Activated CD8-positive, alpha-beta memory T cell treated with anti-CD3 and anti-CD28 coated beads for 4 hours (primary cell): ENCODE measurements around the gene ULBP1.
"Not testable (repeated sequence)": the region's sequence is repeated elsewhere in the genome, so short reads cannot be mapped to it uniquely, and the experiment has no call there.

Source experiments
- DNase-seq, 2 donors: peaks; one replicate each; pipeline ENCODE4 v3.0.0-alpha.2; 2020; ENCODE audit warnings: low read depth in 2 of 2

The ULBP1 gene

DNA sequence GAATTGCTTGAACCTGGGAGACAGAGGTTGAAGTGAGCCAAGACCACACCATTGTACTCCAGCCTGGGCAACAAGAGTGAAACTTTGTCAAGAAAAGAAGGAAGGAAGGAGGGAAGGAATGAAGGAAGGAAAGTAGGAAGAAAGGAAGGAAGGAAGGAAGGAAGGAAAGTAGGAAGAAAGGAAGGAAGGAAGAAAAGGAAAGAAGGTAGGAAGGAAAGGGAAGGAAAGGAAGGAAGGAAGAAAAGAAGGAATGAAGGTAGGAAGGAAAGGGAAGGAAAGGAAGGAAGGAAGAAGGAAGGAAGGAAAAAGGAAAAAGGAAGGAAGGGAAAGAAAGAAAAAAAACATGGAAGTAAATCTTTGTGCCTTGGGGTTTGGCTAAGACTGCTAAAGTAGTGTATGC, 11.7 kb downstream of the ULBP1 start:
- DNase-seq, result no peak

DNA sequence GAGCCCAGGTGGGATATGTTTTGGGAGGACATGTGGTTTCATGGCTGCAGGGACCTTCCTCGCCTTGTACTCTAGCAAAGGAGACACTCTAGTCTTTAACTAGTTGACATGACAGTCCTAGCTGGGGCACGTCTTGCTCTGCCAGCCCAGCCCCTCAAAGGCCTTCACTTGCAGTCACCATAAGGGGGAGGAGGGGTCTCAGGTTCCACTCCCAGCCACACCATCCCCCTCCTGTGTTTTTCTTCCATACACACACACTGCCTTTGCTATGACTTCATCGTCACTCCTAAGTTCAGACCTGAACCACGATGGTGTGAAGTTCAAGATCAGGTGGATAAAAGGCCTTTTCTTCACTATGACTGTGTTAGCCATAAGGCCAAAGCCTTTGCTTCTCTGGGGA, 13.5 kb downstream of the ULBP1 start:
- no peak for DNase-seq

DNA sequence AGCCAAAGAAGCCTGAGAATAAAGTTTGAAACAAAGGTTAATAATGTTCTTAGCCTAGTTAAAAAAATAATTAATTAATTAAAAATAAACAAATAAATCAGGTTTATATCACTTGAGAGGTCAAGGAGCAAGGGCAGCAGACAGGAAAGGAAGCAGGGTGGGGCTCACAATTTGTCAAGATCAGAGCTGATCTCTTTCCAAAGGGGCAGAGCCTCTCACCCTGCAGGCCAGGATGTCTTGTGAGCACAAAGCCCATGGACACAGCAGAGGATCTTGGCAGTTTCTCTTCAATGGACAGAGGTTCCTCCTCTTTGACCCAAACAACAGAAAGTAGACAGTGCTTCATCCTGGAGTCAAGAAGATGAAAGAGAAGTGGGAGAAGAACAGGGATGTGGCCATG, 14.9 kb downstream of the ULBP1 start:
- DNase-seq, result no peak

DNA sequence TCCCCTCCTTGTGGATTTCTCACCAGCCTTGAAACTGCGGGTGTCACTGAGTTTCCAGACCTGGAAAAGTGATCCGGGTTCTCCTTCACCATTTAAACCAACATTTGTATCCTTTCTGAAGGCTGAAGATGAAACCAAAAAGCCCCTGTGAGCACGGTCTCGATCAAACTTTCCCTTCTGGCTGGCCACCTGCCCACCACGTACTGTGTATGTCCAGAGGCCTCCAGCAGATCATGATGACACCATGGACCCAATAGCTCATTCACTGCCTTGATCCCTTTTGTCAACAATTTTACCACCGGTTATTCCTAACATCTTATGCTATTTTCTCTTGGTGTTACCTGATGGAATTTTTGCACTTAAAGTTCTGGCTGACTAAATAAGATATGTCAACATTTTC, 15.6 kb downstream of the ULBP1 start:
- DNase-seq, result no peak

DNA sequence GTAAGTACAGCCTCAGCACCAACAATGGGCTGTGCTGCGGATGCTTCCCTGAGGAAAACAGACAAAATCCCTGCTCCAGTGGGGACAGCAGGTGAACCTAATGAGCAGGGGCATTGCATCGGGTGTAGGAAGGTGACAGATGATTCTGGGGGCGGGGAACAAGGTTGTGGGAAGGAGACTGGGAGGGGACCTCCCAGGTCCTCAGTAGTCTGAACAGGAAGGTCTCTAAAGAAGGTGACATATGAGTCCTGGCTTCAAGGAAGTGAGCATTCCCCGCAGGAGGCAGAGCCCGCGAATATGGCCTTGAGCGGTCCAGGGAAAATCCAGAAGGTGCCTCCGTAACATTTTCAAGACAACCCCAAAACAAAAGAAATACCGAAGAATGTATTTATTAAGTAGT, 19.4 kb downstream of the ULBP1 start:
- DNase-seq, result no peak

DNA sequence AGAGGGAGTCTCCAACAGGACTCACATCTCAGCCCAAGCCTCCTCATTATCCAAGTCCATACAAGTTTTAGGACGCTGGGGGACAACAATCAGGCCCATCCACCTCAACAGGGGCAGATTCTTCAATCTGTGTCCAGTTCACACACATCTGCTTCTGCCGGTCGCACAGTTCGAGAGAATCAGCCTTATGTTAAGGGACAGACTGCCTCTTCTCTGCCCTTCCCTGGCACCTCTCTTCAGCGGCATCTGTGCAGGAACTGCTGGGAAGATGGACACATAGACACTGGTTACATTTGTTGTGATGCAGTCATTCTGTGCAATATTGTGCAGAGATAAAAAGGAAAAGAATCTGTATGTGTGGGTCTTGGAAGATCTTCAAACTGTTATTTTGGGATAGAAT, 21.0 kb downstream of the ULBP1 start:
- DNase-seq, result no peak

DNA sequence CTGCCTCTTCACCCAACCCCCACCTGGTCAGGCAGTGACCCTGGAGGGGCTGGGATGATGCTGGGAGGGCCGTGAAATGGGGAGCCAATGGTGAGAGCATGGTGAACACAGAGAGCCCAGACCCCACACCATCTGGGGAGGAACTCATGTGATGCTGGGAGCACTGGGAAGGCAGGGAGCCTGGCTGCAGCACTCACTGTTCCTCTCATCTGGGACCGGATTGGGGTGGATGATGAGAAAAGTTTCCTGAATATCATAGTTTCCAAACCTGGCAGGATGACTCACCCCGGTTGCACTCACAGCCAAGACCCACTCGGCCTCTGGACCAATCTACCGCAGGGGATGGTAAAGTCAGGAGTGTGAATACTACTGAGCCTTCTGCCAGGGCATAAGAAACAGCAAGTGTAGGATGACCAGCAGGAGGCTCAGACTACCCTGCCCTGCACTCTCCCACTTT, 21.8 kb downstream of the ULBP1 start:
- DNase-seq, result no peak

DNA sequence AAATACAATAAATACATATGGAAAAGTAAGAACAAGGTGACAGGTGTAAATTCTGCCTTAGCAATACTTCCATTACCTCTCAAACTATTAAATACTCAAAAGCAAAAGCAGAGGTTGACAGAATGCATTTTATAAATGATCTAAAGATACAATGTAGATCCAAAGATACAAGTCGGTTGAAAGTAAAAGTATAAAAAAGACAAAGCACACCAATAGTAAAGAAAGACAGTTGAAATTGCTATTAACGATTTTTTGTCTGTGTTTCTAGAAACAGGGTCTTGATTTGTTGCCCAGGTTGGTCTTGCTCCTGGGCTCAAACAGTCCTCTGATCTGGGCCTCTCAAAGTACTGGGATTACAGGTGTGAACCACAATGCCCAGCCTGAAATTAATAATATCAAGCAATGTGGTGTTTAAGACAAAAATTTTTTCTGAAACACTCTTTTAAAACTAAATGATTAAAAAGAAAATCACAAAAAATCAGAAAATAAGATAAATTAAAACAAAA, 23.9 kb downstream of the ULBP1 start:
- no peak for DNase-seq

DNA sequence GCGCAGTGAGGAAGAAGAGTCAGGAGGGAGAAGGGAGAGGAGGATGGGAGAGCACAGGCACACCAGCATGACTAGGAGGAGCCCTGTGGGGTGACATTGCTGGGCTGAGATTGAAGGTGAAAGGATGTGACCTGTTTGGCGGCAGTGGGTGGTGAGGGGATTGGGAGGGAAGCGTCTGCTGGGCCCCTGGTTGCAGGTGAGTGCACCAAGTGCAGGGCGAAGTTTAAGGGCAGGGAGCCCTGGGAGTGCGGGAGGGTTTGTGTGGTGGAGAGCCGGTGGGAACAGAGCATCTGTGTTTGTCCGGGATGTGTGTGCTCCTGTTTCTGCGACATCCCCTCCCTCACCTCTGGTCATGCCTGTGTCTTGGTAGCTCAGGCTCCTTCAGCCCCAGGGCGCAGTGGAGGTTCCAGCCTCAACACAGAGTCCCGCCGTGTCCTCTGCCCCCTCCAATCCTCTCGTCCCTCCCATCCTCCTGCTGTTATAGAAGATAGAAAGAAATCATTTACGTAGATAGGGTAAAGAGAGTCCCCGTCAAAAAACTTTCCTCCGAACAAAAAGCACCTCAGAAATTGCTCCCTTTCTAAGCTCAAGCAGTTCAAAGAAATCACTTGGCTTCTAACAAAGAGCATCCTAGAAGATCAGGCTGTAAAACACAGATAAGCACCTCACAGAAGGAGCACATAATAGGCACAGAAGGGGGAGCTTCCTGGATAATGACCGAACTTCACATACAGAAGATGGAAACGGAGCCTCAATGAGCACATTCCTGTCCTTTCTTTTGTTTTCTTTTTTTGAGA, 25.0 kb downstream of the ULBP1 start:
- no peak for DNase-seq

DNA sequence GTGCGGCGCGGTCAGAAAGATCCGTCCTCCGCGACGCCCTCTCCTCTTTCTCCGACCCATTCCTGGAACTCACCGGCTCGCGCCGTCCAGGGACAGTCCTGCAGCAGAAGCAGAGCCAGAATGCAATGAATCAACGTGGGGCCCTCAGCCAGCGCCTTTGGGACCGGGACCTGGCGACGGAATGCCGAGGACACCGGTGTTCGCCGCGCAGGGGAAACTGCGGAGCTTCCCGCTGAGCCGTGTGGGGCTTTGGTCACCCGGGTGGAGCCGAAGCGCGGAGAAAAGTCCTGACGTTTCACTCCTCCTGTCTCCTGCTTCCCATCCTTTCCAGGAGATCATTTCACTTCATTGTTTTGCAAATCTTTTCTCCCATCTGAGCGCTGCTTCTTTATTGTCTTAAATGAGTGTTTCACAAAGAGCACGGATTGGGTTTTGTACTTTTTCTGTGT, 26.5 kb downstream of the ULBP1 start:
- no peak for DNase-seq

DNA sequence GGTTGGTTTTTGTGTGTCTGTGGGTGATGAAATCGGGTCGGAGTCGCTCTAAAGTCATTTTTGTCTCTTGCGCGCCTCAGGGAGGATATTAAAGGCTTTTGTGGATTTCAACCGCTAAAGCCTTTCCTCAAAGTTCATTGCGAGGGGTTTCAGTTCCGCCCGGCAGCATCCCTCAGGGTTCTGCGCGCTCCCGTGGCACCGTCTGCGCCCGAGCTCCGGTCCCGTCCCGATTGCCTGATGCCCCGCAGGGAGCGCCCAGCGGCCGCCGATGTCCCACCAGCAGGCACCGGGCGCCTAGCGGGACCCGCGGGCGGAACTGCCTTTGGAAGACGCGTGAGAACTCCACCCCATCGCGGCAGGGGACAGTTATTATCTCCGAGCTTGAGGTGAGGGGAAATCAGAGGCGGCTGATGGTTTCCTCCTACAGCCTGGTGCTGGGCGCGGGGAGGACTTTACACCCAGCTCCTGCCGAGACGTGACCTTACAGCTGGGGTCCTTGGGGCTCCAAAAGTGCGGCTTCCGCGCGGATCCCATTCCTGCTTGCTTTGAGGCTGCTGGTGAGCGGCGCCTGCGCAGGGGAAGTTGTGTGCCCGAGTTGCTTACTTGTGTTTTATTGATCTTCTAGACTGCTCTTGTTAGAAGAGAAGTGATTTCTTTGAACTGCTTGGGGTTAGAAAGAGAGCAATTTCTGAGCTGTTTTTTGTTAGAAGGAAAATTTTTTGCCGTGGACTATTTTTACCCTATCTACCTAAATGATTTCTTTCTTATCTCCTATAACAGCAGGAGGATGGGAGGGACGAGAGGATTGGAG, 27.1 kb downstream of the ULBP1 start:
- no peak for DNase-seq

DNA sequence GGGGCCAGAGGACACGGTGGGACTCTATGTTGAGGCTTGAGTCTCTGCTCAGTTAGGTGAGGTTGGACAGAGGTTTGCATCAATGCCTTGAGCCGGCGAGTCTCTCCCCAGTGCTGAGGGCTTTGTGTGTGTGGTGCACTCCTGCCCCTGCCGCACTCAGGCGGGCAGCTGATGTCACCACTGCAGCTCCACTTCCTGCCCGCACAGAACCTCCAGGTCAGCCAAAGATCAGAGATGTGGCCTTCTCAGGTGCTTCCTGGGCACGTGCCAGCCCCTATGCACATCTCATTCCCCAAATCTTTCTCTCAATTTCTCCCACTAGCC, 27.7 kb downstream of the ULBP1 start:
- DNase-seq, result not testable (repeated sequence)

DNA sequence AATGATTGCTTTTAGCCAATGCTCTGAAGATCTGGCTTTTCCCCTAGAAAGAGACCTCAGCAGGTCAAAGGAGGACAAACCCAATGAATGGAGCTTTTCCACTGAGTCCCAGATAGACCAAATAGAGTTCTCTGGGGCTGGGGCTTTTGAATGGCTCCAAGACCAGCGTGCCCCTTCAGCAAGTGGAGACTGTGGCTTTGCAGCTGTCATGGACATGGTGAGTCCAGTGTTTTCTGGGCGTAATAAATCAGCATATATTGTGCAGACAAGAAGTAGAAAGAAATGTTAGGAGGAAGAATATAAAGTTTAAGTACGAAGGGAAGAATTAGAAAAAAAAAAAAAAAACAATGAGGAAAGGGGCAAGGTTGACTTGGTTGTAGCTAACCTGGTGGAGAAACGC, 28.1 kb downstream of the ULBP1 start:
- no peak for DNase-seq

DNA sequence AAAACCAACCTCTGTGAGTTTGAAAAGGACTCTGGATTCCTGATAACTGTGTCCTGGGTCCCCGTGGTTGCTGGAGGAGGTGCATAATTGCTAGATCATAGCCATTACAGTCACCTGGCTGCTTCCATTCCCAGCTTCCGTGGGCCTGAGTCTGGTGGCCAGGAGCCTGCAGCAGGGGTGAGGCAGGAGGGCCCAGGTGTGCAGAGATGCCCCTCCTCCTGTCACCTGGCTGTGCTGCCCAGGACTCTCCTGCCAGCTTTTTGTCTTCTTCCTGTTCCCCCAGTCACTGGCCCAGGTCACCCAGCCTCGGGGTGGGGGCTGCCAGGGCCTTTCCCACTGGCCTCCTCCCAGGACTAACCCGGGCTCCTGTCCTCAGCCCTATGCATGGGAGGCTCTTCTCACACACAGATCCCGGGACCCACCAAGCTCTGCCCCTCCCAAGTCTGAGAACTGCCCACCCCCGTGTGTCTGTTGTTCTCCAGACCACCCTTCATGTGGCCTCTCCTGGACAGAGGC, 31.6 kb downstream of the ULBP1 start:
- no peak for DNase-seq

DNA sequence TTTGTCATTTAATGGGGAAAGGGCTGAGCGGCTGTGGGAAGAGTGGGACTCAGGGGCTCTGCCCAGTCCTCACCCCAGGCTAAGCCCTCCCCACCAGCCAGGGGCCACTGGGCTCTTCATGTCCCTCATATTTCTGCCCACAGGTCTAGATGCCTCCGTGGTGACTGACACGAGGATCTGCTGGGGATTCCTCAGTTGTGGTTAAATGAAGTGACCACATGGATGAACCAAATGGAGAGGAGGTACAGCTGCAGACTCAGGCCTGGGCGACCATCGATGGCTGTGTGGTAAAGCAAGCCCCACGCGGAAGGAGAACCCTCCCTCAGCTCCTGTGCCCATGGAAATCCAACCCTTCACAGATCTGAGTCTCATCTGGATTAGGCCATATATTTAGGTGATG, 32.2 kb downstream of the ULBP1 start:
- DNase-seq, result no peak

DNA sequence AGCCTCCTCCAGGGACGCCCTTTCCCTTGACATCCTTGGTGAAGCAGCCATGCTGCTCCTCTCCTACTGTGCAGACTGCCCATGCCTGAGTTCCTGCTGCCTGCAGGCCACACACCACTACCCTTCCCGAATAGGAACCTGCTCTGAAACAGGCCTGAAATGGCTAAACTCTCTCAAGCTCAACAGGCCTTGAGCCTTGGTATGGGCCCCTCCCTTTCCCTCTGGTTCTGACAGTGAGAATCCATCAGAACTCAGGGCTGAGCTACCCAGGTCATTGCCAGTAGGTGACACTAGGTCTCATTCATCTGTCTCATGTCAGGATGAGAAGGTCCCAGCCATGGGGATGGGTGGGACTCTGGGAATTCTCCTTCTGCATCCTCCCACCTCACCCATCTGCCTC, 35.9 kb downstream of the ULBP1 start:
- DNase-seq, result no peak

DNA sequence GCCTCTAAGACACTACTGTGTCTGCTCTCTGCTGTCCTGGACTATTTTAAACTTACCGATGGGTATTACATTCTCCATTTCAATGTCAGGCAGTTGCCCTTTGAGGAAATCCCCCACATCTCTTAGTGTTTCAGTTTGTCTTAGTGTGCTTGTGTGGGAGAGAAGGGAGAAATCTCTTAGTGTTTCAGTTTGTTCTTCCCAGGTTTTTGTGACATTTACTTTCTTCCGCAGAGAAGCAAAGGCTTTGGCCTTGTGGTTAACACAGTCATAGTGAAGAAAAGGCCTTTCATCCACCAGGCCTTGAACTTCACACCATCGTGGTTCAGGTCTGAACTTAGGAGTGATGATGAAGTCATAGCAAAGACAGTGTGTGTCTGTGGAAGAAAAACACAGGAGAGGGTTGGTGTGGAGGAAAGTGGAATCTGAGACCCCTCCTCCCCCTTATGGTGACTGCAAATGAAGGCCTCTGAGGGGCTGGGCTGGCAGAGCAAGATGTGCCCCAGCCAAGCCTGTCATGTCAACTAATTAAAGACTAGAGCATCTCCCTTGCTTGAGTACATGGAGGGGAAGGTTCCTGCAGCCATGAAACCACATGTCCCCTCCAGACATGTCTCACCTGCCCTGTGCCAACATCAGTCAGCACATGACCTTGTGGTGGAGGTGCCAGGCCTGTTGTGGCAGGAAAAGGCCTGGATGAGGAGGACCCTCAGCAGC, 37.7 kb downstream of the ULBP1 start:
- no peak for DNase-seq

DNA sequence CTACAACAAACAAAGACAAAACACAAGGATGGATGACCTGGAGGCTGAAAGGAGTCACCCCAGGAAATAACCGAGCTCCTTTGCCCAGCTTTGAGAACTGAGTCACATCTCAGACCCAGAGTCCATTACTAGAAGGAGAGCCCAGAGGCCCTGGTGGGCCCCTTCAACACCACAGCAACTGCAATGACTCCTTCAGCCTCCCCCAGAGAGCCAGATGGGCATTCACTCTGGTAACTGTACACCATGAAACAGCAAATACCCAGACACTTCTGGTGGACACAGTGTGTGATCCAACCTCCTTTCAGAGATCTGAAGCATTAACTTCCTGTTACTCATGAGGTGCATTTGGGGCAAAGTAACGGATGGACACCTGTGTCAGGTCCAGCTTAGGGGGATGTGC, 39.0 kb downstream of the ULBP1 start:
- DNase-seq, result no peak

DNA sequence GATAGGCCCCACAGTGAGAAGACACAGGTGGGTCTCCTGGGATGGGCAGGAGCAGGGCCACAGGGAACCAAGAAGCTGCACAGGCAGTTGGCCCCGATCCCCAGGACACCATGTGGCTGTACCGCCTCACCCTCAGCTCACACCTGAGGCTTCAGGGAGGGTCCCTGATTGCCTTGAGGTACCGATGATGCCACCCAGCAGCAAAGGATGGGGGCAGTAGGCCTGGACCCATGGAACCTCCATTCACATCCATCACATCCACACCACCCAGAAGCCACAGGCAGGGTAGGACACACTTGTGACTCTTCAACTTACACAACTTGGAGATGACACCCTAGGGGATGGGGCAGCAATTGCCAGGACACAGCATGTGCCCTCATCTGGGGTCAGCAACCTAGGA, 39.9 kb downstream of the ULBP1 start:
- not testable (repeated sequence) for DNase-seq

DNA sequence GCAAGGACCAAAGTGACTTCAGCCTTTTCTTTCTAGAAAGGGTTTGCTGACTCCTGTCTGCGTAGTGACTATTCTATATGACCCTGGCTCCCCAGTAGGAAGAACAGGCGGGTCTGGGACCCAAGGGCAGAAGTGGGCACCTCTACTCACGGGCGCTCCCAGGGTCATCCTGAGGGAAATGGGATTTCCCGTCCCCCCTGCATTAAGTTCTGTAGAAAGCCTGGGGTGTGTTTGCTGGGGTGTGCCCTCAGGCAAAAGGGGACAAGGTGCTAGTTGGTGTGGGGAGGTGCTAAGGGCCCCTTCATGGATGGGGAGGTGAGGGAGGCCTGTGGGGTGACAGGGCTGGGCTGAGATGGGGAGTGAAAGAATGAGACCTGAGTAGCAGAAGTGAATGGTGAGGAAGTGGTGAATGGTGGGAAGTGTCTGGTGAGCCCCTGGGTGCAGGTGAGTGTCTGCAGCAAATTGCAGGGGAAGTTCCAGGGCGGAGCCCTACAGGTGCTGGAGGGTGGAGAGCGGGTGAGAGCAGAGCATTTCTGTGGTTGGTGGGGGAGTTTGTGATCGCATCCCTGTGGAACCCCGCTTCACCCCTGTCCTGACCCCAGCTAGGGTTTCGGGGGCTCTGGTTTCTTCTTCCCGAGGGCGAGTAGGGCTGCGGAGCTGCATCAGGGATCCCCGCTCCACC, 40.5 kb downstream of the ULBP1 start:
- DNase-seq, result no peak
